IMR-90 (cell line): Measurements from ENCODE around the gene LARP1. TPM values are rescaled to one million over a fixed set of nuclear protein-coding genes. Genes with fewer than 3 reads are reported as not detected.
"Not testable (repeated sequence)": the region's sequence is repeated elsewhere in the genome, so short reads cannot be mapped to it uniquely, and the experiment has no call there.

ENCODE experiments used
- ATAC-seq: fragments of 200-7000 bp; cut with Tn5 transposase; 2 replicates; pipeline ENCODE4 v1.9.1; 2020; ENCODE audit warnings: low read depth, mild to moderate bottlenecking, moderate library complexity
- BruUV-seq: library from RNA; stranded (reverse); fragments of 400-500 nt; replicated peaks from 2 replicates; lab custom pipeline; 2021; lab: Mats Ljungman, UMichigan
- CTCF ChIA-PET: fragments of 300-600 bp; formaldehyde crosslinking; extraction: SDS; loops from one replicate; lab custom pipeline; 2021; ENCODE audit warnings: antibody characterized with exemption; lab: Yijun Ruan, JAX
- POLR2A ChIA-PET: fragments of 300-600 bp; sonication (Branson Sonifier 250); formaldehyde crosslinking; loops from one replicate; lab custom pipeline; 2022; ENCODE audit warnings: antibody characterized with exemption; ENCODE audit not compliant: unreplicated experiment; lab: Charles Lee
- DNase-seq: peaks from one replicate; pipeline ENCODE4 v3.0.0; 2013
- H2AFZ ChIP-seq: replicated peaks from 2 replicates; pipeline ENCODE3; 2013; ENCODE audit warnings: low read length, mild to moderate bottlenecking; ENCODE audit not compliant: poor library complexity
- H2AK5ac ChIP-seq: 2 replicates; pipeline ENCODE4 v1.6.1; 2013; ENCODE audit warnings: low read depth, low read length, inconsistent platforms
- H2AK9ac ChIP-seq: replicated peaks from 2 replicates; pipeline ENCODE3; 2013; ENCODE audit warnings: mild to moderate bottlenecking, low read depth, low read length, moderate library complexity; ENCODE audit not compliant: poor library complexity
- H2BK120ac ChIP-seq: 2 replicates; pipeline ENCODE4 v1.6.1; 2013; ENCODE audit warnings: low read depth, low read length, inconsistent platforms
- H2BK15ac ChIP-seq: 3 replicates; pipeline ENCODE4 v1.6.1; 2013; ENCODE audit warnings: low read depth, low read length, inconsistent platforms
- H2BK20ac ChIP-seq: 2 replicates; pipeline ENCODE4 v1.6.1; 2013; ENCODE audit warnings: low read depth, mild to moderate bottlenecking, inconsistent platforms, low read length, moderate library complexity
- H2BK5ac ChIP-seq: 2 replicates; pipeline ENCODE4 v1.6.1; 2013; ENCODE audit warnings: mild to moderate bottlenecking, low read depth, low read length, inconsistent platforms; ENCODE audit not compliant: poor library complexity, severe bottlenecking
- H3K14ac ChIP-seq: replicated peaks from 2 replicates; pipeline ENCODE4 v1.6.1; 2013; ENCODE audit warnings: low read depth, low read length, inconsistent platforms
- H3K18ac ChIP-seq: 2 replicates; pipeline ENCODE4 v1.6.1; 2013; ENCODE audit warnings: low read depth, low read length, control low read depth
- H3K23ac ChIP-seq: 2 replicates; pipeline ENCODE4 v1.6.1; 2013; ENCODE audit warnings: low read depth, low read length, inconsistent platforms
- H3K27ac ChIP-seq: 2 replicates; pipeline ENCODE4 v1.5.1; 2013; ENCODE audit warnings: mild to moderate bottlenecking, control low read depth, low read length; ENCODE audit not compliant: insufficient read depth
- H3K27me3 ChIP-seq: 2 replicates; pipeline ENCODE4 v1.6.1; 2013; ENCODE audit warnings: low read length; ENCODE audit not compliant: control insufficient read depth, insufficient read depth
- H3K36me3 ChIP-seq: 2 replicates; pipeline ENCODE4 v1.6.1; 2013; ENCODE audit warnings: low read length, mixed read lengths; ENCODE audit not compliant: control insufficient read depth, insufficient read depth
- H3K4ac ChIP-seq: 2 replicates; pipeline ENCODE4 v1.6.1; 2013; ENCODE audit warnings: low read depth, low read length, inconsistent platforms
- H3K4me1 ChIP-seq: 2 replicates; pipeline ENCODE4 v1.6.1; 2013; ENCODE audit warnings: low read length, mixed read lengths; ENCODE audit not compliant: control insufficient read depth, insufficient read depth
- H3K4me2 ChIP-seq: 2 replicates; pipeline ENCODE4 v1.6.1; 2013; ENCODE audit warnings: low read depth, mild to moderate bottlenecking, control low read depth, low read length, moderate library complexity
- H3K4me3 ChIP-seq: 2 replicates; pipeline ENCODE4 v1.5.1; 2013; ENCODE audit warnings: low read depth, mild to moderate bottlenecking, control low read depth, low read length, moderate library complexity; ENCODE audit not compliant: insufficient read depth
- H3K56ac ChIP-seq: 2 replicates; pipeline ENCODE4 v1.6.1; 2013; ENCODE audit warnings: low read length, inconsistent platforms; ENCODE audit not compliant: insufficient read depth; ENCODE audit errors: extremely low read depth
- H3K79me1 ChIP-seq, 2 experiments: 2 replicates each; pipeline ENCODE4 v1.6.1; 2013; ENCODE audit warnings: low read length in 2 of 2, inconsistent platforms in 1 of 2, low read depth in 1 of 2
- H3K9ac ChIP-seq: 2 replicates; pipeline ENCODE4 v1.6.1; 2013; ENCODE audit warnings: low read depth, low read length, control low read depth
- H3K9me1 ChIP-seq: 2 replicates; pipeline ENCODE4 v1.6.1; 2013; ENCODE audit warnings: low read length, inconsistent platforms; ENCODE audit not compliant: insufficient read depth
- H3K9me3 ChIP-seq: 2 replicates; pipeline ENCODE4 v1.6.1; 2013; ENCODE audit warnings: low read length; ENCODE audit not compliant: control insufficient read depth, insufficient read depth
- H4K20me1 ChIP-seq: 2 replicates; pipeline ENCODE4 v1.6.1; 2013; ENCODE audit warnings: low read length, inconsistent platforms; ENCODE audit not compliant: insufficient read depth
- H4K5ac ChIP-seq: 2 replicates; pipeline ENCODE4 v1.6.1; 2013; ENCODE audit warnings: mild to moderate bottlenecking, low read depth, low read length, control low read depth
- H4K8ac ChIP-seq, 2 experiments: 2 replicates each; pipeline ENCODE4 v1.6.1; 2013; ENCODE audit warnings: low read depth in 2 of 2, low read length in 2 of 2, control low read depth in 1 of 2, inconsistent platforms in 1 of 2
- H4K91ac ChIP-seq: 2 replicates; pipeline ENCODE4 v1.6.1; 2013; ENCODE audit warnings: low read depth, low read length, inconsistent platforms; ENCODE audit not compliant: insufficient read depth
- WGBS, 2 experiments: methylation state at CpG; one replicate each; pipeline versions ENCODE4 v1.1.5 to v1.1.7; 2013; ENCODE audit warnings: missing lambda C conversion rate in 2 of 2; ENCODE audit not compliant: insufficient read length in 1 of 2; ENCODE audit errors: extremely low coverage in 2 of 2; 5-methylcytosine and 5-hydroxymethylcytosine counted together
- dilution Hi-C: fragments of 300-500 bp; cut with HindIII; formaldehyde crosslinking; loops from one replicate; pipeline ENCODE4 v1.14.3; 2018; ENCODE audit warnings: low sequenced_read_pairs; ENCODE audit not compliant: unreplicated experiment
- in situ Hi-C: fragments of 300-500 bp; cut with MboI; formaldehyde crosslinking; loops from 3 replicates; pipeline ENCODE4 v1.14.3; 2019; ENCODE audit warnings: low sequenced_read_pairs, inconsistent platforms, mixed read lengths
- intact Hi-C: fragments of 100-400 bp; cut with micrococcal nuclease; formaldehyde crosslinking; loops from 2 replicates; pipeline ENCODE4 v1.10.0; 2022
- polyA plus RNA-seq, 3 experiments: library from polyadenylated mRNA; depleted of rRNA; stranded (reverse); fragments of >200 nt; gene quantifications; 2 replicates each; pipeline ENCODE4 v1.2.3, GENCODE V29; 2012; ENCODE audit warnings: low replicate concordance in 1 of 3
- total RNA-seq: library from RNA; depleted of rRNA; stranded (reverse); fragments of >200 nt; gene quantifications from 2 replicates; pipeline ENCODE4 v1.2.3, GENCODE V29; 2012

LARP1 gene
- total and polyA plus RNA-seq, 2 of the 4 experiments (the other 2 are of a cell fraction), result 47.3 to 77.4 TPM

DNA sequence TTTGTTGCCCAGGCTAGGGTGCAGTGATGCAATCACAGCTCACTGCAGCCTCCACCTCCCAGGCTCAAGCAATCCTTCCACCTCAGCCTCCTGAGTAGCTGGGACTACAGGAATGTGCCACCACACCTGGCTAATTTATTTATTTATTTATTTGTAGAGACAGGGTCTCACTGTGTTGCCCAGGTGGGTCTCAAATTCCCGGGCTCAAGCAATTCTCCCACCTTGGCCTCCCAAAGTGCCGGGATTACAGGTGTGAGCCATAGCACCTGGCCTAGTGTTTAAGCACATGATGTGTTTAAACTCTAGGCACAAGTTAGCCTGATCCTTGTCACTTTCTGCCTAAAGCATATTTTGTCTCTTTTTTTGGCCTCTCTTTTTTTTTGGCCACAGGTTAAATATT is 4.5 kb upstream of the LARP1 start:
- H3K23ac ChIP-seq, in situ Hi-C loops, ATAC-seq, H3K9me3 ChIP-seq, H2BK120ac ChIP-seq, H3K14ac ChIP-seq, H4K91ac ChIP-seq, H3K18ac ChIP-seq, POLR2A ChIA-PET, BruUV-seq, H2AK5ac ChIP-seq, dilution Hi-C loops, H3K36me3 ChIP-seq, DNase-seq, H3K56ac ChIP-seq, H3K4ac ChIP-seq, H4K5ac ChIP-seq, H4K20me1 ChIP-seq, H3K27ac ChIP-seq, H2BK20ac ChIP-seq, H3K9me1 ChIP-seq, H2BK15ac ChIP-seq, H3K9ac ChIP-seq, H3K4me2 ChIP-seq, H3K4me3 ChIP-seq, H2BK5ac ChIP-seq, H2AK9ac ChIP-seq, H3K27me3 ChIP-seq, H2AFZ ChIP-seq, H3K79me1 ChIP-seq, H4K8ac ChIP-seq: not testable (repeated sequence)
- intact Hi-C loops, result loop anchor here (5.0 kb wide), 1 partner anchor 38 kb away; no protein-coding TSS in a partner anchor
- H3K4me1 ChIP-seq, result peaks cover 10% of the 10 kb centered on the region
- CTCF ChIA-PET, result interaction anchor here (0.6 kb wide), 1 partner anchor 1332 kb away, joined by 6 read pairs; no protein-coding TSS in a partner anchor
- no CpG with 5 or more reads among the region's 2 CpGs for WGBS, 2 experiments
